ENCODE data around the gene MAT1A. TPM values are rescaled to one million over a fixed set of nuclear protein-coding genes. Genes with fewer than 3 reads are reported as not detected.
A peak's percentile ranks its signal among the peaks of the same experiment; 100 is the strongest.

The MAT1A gene
- total RNA-seq, 1 experiment from 2014 or later, result 1.5 TPM

- in situ Hi-C loops (cut with HindIII; ENCODE audit: low pct_unique_long_range_greater_than_20kb, low sequenced_read_pairs), result no loop called here
- no TSS peak for BruUV-seq (replicated peaks)
- CTCF ChIA-PET, result no interaction called here
These were observed 23.5 kb downstream of the MAT1A start for GRCh38 chr10:80265740-80266512.

DNA sequence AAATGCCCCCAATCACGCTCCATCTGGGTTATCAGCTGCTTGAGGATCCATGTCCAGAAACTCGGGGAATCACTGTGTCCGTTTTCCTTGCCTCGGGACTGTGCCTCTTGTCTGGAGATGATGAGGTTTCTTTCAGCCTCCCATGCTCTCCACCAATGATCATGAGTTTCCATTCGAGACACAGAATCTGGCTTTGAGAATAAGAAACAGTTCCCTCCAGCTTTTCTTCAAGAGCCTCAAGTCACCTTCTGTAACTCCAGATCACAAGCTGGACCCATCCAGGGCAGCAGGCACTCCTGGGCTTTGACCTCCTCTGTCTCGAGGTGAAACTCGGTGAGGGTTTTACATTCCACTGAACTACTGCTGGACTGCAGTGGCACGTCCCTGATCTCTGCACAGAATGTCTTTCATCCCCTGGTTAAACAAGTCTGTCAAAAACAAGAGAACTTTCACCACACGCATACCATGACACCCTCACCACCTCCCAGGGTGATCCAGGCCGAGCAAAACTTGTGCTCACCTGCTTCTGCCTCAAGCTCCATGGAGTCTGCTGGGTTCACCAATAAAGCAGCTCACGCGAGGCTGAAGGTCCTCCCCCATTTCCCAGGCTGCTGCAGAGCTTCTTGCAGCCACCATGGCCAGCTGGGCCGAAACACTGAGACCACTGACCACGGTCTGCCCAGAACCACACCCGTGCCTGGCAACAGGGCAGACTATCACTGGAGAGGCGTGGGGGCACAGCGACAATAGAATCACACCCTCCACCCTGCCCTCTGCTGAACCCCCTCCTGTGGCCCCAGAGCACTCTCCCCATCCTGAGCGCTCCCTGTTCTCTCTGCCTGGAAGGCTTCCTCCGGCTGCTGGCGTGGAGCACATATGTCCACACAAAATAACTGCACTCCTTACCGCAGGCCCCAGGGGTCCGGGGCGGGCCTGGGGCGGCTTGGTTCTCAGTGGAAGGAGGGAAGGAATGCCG, 25.1 kb downstream of the MAT1A start:
- CTCF ChIA-PET, result no interaction called here

More at GRCh38 chr10:80265740-80266512, 23.5 kb downstream of the MAT1A start:
- no peaks in the 10 kb centered on the region for H3K36me3 ChIP-seq (ENCODE audit: control insufficient read depth, insufficient read depth, low read length)
- intact Hi-C loops (cut with micrococcal nuclease; ENCODE audit: unreplicated experiment), result no loop called here
- H3K4me1 ChIP-seq (ENCODE audit: control insufficient read depth, insufficient read depth, low read length), result no peaks in the 10 kb centered on the region
- ATAC-seq (peak; percentile 82), DNase-seq (ENCODE audit: low read depth, low spot score) (no peak)
- no peak overlapping the region for H3K4me3 ChIP-seq (ENCODE audit: low read depth in 2 of 2, low read length in 2 of 2)
- POLR2A ChIA-PET, result no interaction called here
- no peak for TF ChIP-seq TCF7L2 (IDR thresholded peaks at IDR 0.05; ENCODE audit: low read depth, low read length)
- TF ChIP-seq POLR2AphosphoS5 (IDR thresholded peaks at IDR 0.05; ENCODE audit: low read depth, low read length), result no peak
- TF ChIP-seq, protein P1, sequence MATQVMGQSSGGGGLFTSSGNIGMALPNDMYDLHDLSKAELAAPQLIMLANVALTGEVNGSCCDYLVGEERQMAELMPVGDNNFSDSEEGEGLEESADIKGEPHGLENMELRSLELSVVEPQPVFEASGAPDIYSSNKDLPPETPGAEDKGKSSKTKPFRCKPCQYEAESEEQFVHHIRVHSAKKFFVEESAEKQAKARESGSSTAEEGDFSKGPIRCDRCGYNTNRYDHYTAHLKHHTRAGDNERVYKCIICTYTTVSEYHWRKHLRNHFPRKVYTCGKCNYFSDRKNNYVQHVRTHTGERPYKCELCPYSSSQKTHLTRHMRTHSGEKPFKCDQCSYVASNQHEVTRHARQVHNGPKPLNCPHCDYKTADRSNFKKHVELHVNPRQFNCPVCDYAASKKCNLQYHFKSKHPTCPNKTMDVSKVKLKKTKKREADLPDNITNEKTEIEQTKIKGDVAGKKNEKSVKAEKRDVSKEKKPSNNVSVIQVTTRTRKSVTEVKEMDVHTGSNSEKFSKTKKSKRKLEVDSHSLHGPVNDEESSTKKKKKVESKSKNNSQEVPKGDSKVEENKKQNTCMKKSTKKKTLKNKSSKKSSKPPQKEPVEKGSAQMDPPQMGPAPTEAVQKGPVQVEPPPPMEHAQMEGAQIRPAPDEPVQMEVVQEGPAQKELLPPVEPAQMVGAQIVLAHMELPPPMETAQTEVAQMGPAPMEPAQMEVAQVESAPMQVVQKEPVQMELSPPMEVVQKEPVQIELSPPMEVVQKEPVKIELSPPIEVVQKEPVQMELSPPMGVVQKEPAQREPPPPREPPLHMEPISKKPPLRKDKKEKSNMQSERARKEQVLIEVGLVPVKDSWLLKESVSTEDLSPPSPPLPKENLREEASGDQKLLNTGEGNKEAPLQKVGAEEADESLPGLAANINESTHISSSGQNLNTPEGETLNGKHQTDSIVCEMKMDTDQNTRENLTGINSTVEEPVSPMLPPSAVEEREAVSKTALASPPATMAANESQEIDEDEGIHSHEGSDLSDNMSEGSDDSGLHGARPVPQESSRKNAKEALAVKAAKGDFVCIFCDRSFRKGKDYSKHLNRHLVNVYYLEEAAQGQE (IDR thresholded peaks at IDR 0.05; ENCODE audit: insufficient read depth in 1 of 2, low read depth in 2 of 2, low read length in 1 of 2), result no peak
- TF ChIP-seq SIN3A (IDR thresholded peaks at IDR 0.05; ENCODE audit: borderline replicate concordance, insufficient read depth, low read depth, low read length), result no peak
- H3K27me3 ChIP-seq (ENCODE audit: control insufficient read depth, insufficient read depth, low read length), result peaks cover 4% of the 10 kb centered on the region
- no peak overlapping the region for H3K27ac ChIP-seq (ENCODE audit: low read length)
- no peaks in the 10 kb centered on the region for H3K9me3 ChIP-seq (ENCODE audit: control insufficient read depth, insufficient read depth, low read depth, low read length)

More for the DNA sequence above, 25.1 kb downstream of the MAT1A start:
- in situ Hi-C loops (cut with HindIII; ENCODE audit: low pct_unique_long_range_greater_than_20kb, low sequenced_read_pairs), result no loop called here
- TF ChIP-seq TCF7L2 (IDR thresholded peaks at IDR 0.05; ENCODE audit: low read depth, low read length) (no peak), CTCF (IDR thresholded peaks at IDR 0.05) (no peak), POLR2AphosphoS5 (IDR thresholded peaks at IDR 0.05; ENCODE audit: low read depth, low read length) (no peak), SIN3A (IDR thresholded peaks at IDR 0.05; ENCODE audit: borderline replicate concordance, insufficient read depth, low read depth, low read length) (no peak)
- TF ChIP-seq, protein P1 (IDR thresholded peaks at IDR 0.05; ENCODE audit: insufficient read depth in 1 of 2, low read depth in 2 of 2, low read length in 1 of 2), result no peak
- H3K27ac ChIP-seq (ENCODE audit: low read length), result no peak overlapping the region
- H3K4me3 ChIP-seq (ENCODE audit: low read depth in 2 of 2, low read length in 2 of 2), result no peak overlapping the region
- H3K36me3 ChIP-seq (ENCODE audit: control insufficient read depth, insufficient read depth, low read length), result no peaks in the 10 kb centered on the region
- no peaks in the 10 kb centered on the region for H3K9me3 ChIP-seq (ENCODE audit: control insufficient read depth, insufficient read depth, low read depth, low read length)
- intact Hi-C loops (cut with micrococcal nuclease; ENCODE audit: unreplicated experiment), result no loop called here
- no peak for DNase-seq (ENCODE audit: low read depth, low spot score)
- H3K4me1 ChIP-seq (ENCODE audit: control insufficient read depth, insufficient read depth, low read length), result no peaks in the 10 kb centered on the region
- POLR2A ChIA-PET, result no interaction called here
- ATAC-seq, result no peak
- no TSS peak for BruUV-seq (replicated peaks)
- H3K27me3 ChIP-seq (ENCODE audit: control insufficient read depth, insufficient read depth, low read length), result peaks cover 4% of the 10 kb centered on the region

Measured in Panc1 (cell line).